GM13976 (cell line): ENCODE results near the gene ITPR2.

ENCODE experiments used
- DNase-seq: peaks from one replicate; pipeline ENCODE4 v3.0.0; 2012; ENCODE audit warnings: low spot score
- CTCF ChIP-seq: IDR thresholded peaks from 2 replicates; pipeline ENCODE4 v1.5.1; 2012; ENCODE audit warnings: borderline replicate concordance, mild to moderate bottlenecking; ENCODE audit not compliant: insufficient read depth; ENCODE audit errors: extremely low read depth, missing control alignments, control extremely low read depth
- in situ Hi-C: fragments of 300-500 bp; cut with MboI; formaldehyde crosslinking; loops from one replicate; pipeline ENCODE4 v1.12.0; 2022; ENCODE audit warnings: low sequenced_read_pairs, mixed read lengths, inconsistent platforms; ENCODE audit not compliant: unreplicated experiment

ITPR2 gene

GRCh38 chr12:26467351-26467750 is 365.6 kb downstream of the ITPR2 start:
- no peak for DNase-seq
- in situ Hi-C loops: no loop called here

GRCh38 chr12:26466726-26467125 is 366.3 kb downstream of the ITPR2 start:
- no peak for TF ChIP-seq CTCF
- no peak for DNase-seq
- in situ Hi-C loops: no loop called here

More at GRCh38 chr12:26467351-26467750, 365.6 kb downstream of the ITPR2 start:
- TF ChIP-seq CTCF: no peak

- TF ChIP-seq CTCF: no peak
- no peak for DNase-seq
- in situ Hi-C loops: no loop called here
These were observed 367.4 kb downstream of the ITPR2 start for GRCh38 chr12:26465419-26466097.

GRCh38 chr12:26461776-26462175 is 371.2 kb downstream of the ITPR2 start:
- no peak for DNase-seq
- in situ Hi-C loops: no loop called here
- no peak for TF ChIP-seq CTCF

- in situ Hi-C loops: no loop called here
- TF ChIP-seq CTCF: no peak
- DNase-seq: no peak
These were observed 372.6 kb downstream of the ITPR2 start for GRCh38 chr12:26460361-26460760.

- no peak for DNase-seq
- in situ Hi-C loops: no loop called here
- no peak for TF ChIP-seq CTCF
These were observed 376.9 kb downstream of the ITPR2 start for GRCh38 chr12:26455936-26456574.
